ENCODE results near the gene CTSZ.

Gene CTSZ

DNA sequence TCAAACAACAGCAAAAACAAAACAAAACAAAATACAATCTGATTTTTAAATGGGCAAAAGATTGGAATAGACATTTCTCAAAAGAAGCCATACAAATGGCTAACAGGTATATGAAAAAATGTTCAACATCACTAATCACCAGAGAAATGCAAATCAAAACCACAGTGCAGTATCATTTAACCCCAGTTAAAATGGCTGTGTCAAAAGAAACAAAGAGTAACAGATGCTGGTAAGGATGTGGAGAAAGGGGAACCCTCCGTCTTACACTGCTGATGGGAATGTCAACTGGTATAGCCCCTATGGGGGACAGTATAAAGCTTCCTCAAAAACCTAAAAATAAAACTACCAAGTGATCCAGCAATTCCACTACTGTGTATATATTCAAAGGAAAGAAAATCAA is 36.9 kb downstream of the CTSZ start:
- ATAC-seq, result no peak
- TF ChIP-seq, protein P1, sequence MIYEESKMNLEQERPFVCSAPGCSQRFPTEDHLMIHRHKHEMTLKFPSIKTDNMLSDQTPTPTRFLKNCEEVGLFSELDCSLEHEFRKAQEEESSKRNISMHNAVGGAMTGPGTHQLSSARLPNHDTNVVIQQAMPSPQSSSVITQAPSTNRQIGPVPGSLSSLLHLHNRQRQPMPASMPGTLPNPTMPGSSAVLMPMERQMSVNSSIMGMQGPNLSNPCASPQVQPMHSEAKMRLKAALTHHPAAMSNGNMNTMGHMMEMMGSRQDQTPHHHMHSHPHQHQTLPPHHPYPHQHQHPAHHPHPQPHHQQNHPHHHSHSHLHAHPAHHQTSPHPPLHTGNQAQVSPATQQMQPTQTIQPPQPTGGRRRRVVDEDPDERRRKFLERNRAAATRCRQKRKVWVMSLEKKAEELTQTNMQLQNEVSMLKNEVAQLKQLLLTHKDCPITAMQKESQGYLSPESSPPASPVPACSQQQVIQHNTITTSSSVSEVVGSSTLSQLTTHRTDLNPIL (CRISPR knock-in tag; IDR thresholded peaks at IDR 0.05; ENCODE audit: low read depth), result no peak
- TF ChIP-seq BACH2 (CRISPR knock-in tag; IDR thresholded peaks at IDR 0.05; ENCODE audit: borderline replicate concordance) (no peak), ARNTL (CRISPR knock-in tag; IDR thresholded peaks at IDR 0.05; ENCODE audit: borderline replicate concordance, low read depth) (no peak), OSR1 (CRISPR knock-in tag; IDR thresholded peaks at IDR 0.05) (no peak), ZNF565 (CRISPR knock-in tag; conservative IDR thresholded peaks at IDR 0.05; ENCODE audit: low read depth) (no peak), ESRRG (CRISPR knock-in tag; IDR thresholded peaks at IDR 0.05) (no peak), RARB (CRISPR knock-in tag; IDR thresholded peaks at IDR 0.05) (no peak), SNAI2 (CRISPR knock-in tag; IDR thresholded peaks at IDR 0.05) (no peak), PPARA (CRISPR knock-in tag; IDR thresholded peaks at IDR 0.05; ENCODE audit: borderline replicate concordance) (no peak), ZFP30 (CRISPR knock-in tag; IDR thresholded peaks at IDR 0.05) (no peak), CSDC2 (CRISPR knock-in tag; IDR thresholded peaks at IDR 0.05) (no peak), GLIS3 (CRISPR knock-in tag; IDR thresholded peaks at IDR 0.05) (no peak), ISL1 (CRISPR knock-in tag; IDR thresholded peaks at IDR 0.05) (no peak)
- TF ChIP-seq, protein P2, sequence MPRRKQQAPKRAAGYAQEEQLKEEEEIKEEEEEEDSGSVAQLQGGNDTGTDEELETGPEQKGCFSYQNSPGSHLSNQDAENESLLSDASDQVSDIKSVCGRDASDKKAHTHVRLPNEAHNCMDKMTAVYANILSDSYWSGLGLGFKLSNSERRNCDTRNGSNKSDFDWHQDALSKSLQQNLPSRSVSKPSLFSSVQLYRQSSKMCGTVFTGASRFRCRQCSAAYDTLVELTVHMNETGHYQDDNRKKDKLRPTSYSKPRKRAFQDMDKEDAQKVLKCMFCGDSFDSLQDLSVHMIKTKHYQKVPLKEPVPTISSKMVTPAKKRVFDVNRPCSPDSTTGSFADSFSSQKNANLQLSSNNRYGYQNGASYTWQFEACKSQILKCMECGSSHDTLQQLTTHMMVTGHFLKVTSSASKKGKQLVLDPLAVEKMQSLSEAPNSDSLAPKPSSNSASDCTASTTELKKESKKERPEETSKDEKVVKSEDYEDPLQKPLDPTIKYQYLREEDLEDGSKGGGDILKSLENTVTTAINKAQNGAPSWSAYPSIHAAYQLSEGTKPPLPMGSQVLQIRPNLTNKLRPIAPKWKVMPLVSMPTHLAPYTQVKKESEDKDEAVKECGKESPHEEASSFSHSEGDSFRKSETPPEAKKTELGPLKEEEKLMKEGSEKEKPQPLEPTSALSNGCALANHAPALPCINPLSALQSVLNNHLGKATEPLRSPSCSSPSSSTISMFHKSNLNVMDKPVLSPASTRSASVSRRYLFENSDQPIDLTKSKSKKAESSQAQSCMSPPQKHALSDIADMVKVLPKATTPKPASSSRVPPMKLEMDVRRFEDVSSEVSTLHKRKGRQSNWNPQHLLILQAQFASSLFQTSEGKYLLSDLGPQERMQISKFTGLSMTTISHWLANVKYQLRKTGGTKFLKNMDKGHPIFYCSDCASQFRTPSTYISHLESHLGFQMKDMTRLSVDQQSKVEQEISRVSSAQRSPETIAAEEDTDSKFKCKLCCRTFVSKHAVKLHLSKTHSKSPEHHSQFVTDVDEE (CRISPR knock-in tag; IDR thresholded peaks at IDR 0.05), result no peak
- TF ChIP-seq, protein P3, sequence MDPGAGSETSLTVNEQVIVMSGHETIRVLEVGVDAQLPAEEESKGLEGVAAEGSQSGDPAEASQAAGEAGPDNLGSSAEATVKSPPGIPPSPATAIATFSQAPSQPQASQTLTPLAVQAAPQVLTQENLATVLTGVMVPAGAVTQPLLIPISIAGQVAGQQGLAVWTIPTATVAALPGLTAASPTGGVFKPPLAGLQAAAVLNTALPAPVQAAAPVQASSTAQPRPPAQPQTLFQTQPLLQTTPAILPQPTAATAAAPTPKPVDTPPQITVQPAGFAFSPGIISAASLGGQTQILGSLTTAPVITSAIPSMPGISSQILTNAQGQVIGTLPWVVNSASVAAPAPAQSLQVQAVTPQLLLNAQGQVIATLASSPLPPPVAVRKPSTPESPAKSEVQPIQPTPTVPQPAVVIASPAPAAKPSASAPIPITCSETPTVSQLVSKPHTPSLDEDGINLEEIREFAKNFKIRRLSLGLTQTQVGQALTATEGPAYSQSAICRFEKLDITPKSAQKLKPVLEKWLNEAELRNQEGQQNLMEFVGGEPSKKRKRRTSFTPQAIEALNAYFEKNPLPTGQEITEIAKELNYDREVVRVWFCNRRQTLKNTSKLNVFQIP (CRISPR knock-in tag; IDR thresholded peaks at IDR 0.05; ENCODE audit: borderline replicate concordance, low read depth), result no peak

DNA sequence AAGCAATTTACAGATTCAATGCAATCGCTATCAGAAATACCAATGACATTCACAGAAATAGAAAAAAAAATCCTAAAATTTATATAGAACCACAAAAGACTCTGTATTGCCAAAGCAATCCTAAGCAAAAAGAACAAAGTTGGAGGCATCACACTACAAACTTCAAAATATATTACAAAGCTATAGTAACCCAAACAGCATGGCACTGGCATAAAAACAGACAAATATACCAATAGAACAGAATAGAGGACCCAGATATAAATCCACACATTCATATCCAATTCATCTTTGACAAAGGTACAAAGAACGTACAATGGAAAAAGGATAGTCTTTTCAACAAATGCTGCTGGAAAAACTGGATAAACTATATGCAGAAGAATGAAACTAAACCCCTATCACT is 37.6 kb downstream of the CTSZ start:
- no peak for ATAC-seq
- TF ChIP-seq ESRRG (CRISPR knock-in tag; IDR thresholded peaks at IDR 0.05) (no peak), ARNTL (CRISPR knock-in tag; IDR thresholded peaks at IDR 0.05; ENCODE audit: borderline replicate concordance, low read depth) (no peak)
- TF ChIP-seq, protein P3 (CRISPR knock-in tag; IDR thresholded peaks at IDR 0.05; ENCODE audit: borderline replicate concordance, low read depth), result no peak

DNA sequence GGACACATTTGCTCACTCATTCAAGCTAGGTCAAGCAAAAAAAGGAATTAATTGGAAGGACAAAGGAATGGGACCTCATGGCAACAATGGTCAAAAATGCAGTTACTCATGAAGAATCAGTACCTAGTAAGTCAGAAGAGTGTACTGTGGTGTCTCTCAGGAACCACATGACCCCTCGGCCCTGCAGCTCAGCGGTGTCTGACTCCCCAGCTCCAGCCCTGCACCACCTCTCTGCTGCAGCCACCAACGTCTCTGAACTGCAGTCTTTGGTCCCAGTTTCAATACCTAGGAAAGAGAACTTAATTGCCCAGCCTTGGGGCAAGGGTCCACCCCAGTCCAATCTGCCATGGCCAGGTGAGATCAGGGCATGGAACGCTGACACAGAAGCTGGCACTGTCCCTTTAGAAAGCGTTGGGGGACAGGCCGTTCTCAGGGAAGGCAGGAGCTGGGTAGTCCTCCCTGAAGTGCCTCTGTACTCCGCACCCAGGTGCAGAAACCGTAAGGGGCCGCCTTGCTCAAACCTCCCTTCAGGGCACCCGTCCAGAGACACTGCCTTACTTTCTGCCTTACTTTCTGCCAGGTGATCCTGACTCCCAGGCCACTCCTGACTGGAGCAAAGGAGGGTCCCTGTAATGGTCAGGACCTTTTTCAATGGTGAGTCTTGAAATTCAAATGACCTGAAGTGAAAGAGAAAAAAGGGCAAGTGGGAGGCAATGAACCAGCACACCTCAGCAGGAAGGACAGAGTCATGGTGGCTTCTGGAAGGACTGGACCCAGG is 39.2 kb downstream of the CTSZ start:
- TF ChIP-seq, protein P4, sequence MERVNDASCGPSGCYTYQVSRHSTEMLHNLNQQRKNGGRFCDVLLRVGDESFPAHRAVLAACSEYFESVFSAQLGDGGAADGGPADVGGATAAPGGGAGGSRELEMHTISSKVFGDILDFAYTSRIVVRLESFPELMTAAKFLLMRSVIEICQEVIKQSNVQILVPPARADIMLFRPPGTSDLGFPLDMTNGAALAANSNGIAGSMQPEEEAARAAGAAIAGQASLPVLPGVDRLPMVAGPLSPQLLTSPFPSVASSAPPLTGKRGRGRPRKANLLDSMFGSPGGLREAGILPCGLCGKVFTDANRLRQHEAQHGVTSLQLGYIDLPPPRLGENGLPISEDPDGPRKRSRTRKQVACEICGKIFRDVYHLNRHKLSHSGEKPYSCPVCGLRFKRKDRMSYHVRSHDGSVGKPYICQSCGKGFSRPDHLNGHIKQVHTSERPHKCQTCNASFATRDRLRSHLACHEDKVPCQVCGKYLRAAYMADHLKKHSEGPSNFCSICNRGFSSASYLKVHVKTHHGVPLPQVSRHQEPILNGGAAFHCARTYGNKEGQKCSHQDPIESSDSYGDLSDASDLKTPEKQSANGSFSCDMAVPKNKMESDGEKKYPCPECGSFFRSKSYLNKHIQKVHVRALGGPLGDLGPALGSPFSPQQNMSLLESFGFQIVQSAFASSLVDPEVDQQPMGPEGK (CRISPR knock-in tag; IDR thresholded peaks at IDR 0.05; ENCODE audit: borderline replicate concordance), result no peak
- no peak for TF ChIP-seq ZNF8 (CRISPR knock-in tag; IDR thresholded peaks at IDR 0.05)
- ATAC-seq, result no peak

Data from SK-N-SH treated with all-trans-retinoic acid at 6 μM for 48 hours (cell line).